Panc1 (cell line): ENCODE data around the gene PLAAT4.

ENCODE experiments used
- CTCF ChIP-seq: fragments of 450-650 bp; IDR thresholded peaks from 2 replicates; pipeline ENCODE4 v1.5.1; 2017; ENCODE audit warnings: mild to moderate bottlenecking
- POLR2AphosphoS5 ChIP-seq: IDR thresholded peaks from 2 replicates; pipeline ENCODE4 v1.6.1; 2012; ENCODE audit warnings: mild to moderate bottlenecking, low read depth, low read length, moderate library complexity
- REST ChIP-seq, 2 experiments: IDR thresholded peaks; 2 replicates each; pipeline ENCODE4 v1.6.1; 2011 to 2012; ENCODE audit warnings: low read depth in 2 of 2, control low read depth in 1 of 2, low read length in 1 of 2, mild to moderate bottlenecking in 1 of 2, moderate library complexity in 1 of 2; ENCODE audit not compliant: insufficient read depth in 1 of 2
- SIN3A ChIP-seq: IDR thresholded peaks from 2 replicates; pipeline ENCODE4 v1.6.1; 2012; ENCODE audit warnings: low read depth, mild to moderate bottlenecking, low read length, moderate library complexity, borderline replicate concordance; ENCODE audit not compliant: insufficient read depth
- TCF7L2 ChIP-seq: IDR thresholded peaks from 2 replicates; pipeline ENCODE4 v1.6.1; 2011; ENCODE audit warnings: mild to moderate bottlenecking, low read depth, low read length, inconsistent platforms

GRCh38 chr11:63557570-63557969 is 21.0 kb downstream of the PLAAT4 start:
- TF ChIP-seq POLR2AphosphoS5: no peak
- no peak for TF ChIP-seq CTCF
- TF ChIP-seq REST (IDR thresholded peaks at IDR 0.05; ENCODE audit: insufficient read depth in 1 of 2, low read depth in 2 of 2, low read length in 1 of 2): no peak
- no peak for TF ChIP-seq SIN3A
- no peak for TF ChIP-seq TCF7L2
